A204.1 (cell line): ENCODE results near the gene HLA-DRA.

Experiments
- FAIRE-seq: peaks from 2 replicates; lab custom pipeline; 2012; peaks lifted over from hg19 to GRCh38; lab: Jason Lieb, UNC

The HLA-DRA gene

DNA sequence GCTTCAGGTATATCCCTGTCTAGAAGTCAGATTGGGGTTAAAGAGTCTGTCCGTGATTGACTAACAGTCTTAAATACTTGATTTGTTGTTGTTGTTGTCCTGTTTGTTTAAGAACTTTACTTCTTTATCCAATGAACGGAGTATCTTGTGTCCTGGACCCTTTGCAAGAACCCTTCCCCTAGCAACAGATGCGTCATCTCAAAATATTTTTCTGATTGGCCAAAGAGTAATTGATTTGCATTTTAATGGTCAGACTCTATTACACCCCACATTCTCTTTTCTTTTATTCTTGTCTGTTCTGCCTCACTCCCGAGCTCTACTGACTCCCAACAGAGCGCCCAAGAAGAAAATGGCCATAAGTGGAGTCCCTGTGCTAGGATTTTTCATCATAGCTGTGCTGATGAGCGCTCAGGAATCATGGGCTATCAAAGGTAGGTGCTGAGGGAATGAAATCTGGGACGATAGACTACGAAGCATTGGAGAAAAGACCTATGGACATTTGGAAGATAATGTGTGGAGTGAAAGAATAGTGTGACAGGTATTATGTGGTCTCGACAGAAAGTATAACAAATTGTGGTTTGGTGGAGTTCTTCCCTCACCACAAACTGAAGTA lies at the start of gene HLA-DRA:
Gene HLA-DRA (plus strand): TSS at position 286 of the 613 bp plus-strand sequence. CDS start 64 bp downstream, at position 350.
- FAIRE-seq = peak; percentile 49

GRCh38 chr6:32391505-32391904 lies 48.2 kb upstream of the HLA-DRA start:
- FAIRE-seq = no peak

- FAIRE-seq = no peak
Observed at GRCh38 chr6:32393665-32394420, 45.8 kb upstream of the HLA-DRA start.

DNA sequence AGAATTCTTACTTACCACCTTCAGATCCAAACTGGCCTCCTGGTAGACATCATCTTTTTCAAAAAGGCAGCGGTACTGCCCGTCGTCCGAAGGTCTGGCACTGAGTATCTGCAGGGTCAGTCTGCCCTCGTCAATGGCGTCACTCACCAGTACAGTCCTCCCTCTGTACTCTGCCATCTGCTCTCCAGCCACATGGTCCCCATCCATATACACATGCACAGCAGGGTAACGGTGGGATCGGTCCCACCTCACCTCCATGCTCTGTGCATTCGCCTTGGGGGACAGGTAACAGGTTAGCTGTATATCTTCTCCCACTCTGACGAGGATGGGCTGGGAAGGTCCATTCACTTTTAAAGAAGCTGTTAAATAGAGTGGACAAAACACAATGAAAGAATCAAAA lies 43.7 kb upstream of the HLA-DRA start:
- no peak for FAIRE-seq

DNA sequence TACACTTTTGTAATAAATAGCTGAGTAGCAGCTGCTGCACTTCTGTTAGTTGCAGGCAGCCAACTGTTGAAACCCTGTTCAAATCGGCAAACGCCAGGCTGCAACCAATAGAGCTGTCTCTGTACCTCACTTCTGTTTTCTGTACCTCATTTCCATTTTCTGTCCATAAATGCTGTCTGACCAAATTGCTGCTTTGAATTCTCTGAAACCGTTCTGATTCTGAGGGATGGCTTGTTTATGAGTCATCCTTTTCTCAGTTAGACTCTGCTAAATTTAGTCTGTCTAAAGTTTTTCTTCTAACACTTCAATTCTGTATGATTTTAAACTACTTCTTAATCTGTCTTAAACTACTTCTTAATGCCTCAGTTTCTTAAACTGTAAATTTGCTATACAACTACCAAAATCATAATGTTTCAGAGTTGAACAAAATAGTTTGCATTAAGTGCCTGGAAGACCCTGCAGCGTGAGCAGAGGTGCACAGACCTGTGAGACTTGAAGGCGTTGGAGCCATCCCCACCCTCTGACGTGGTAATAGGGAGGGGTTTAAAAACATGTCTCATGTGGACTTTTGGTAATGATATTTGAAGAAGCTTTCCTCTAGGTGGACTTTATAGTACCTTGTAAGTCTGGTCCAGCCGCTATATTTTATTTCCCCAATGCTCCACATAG lies 42.3 kb upstream of the HLA-DRA start:
- no peak for FAIRE-seq

DNA sequence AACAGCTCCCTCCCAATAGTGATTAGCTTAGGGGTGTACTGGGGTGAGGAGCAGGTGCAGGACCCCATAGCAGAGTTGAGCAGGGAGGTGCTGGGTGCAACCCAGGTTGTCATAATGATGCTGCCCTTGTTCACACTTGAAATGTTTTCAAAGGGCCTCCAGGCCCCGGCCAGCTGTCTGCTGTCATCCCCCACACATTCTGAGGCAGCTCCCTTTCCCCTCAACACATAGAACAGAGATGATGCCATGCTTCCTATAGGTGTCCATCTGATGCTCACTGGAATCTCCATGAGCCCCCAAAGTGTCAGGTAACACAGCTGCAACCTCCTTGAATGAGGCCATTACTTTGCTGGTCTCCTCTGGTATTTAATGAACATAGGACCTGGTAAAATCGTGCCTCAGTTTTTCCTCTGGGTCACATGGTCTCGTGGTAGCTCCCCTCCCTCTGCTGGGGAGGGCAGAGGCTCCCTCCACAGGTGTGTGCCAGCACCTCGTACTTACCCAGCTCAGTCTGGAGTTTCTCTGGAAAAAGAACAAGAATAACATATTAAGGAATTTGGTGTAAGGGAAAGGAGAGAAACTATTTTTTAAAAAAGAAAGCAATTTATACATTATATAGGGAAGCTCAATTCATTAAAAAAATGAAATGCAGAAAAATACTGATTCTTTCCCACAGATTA lies 38.3 kb upstream of the HLA-DRA start:
- no peak for FAIRE-seq

- FAIRE-seq = no peak
Observed at GRCh38 chr6:32402812-32403211, 36.9 kb upstream of the HLA-DRA start.

GRCh38 chr6:32405656-32406055 lies 34.0 kb upstream of the HLA-DRA start:
- no peak for FAIRE-seq

DNA sequence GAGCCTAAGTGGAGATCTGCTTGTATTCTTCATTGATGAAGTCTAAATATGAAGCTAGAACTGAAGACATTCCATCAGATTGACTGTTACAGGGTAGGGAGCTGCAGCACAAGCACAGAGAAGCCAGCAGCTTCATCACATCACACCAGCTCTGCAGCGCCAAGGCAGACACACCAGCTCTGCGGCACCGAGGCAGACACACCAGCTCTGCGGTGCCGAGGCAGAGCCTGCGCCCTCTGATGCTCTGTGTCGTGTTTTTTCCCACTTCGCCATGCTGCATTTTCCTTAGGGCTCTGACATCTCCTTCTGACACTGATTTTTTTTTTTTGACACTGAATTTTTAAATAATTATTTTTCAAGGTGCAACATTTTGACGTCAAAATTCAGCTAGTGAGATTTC lies 33.5 kb upstream of the HLA-DRA start:
- FAIRE-seq = no peak

- FAIRE-seq = no peak
Observed at GRCh38 chr6:32406857-32407256, 32.8 kb upstream of the HLA-DRA start, which contains the start of gene BTNL2. TSS of gene BTNL2 (minus strand) at chr6:32407181. CDS start at chr6:32407123, 58 bp downstream.

DNA sequence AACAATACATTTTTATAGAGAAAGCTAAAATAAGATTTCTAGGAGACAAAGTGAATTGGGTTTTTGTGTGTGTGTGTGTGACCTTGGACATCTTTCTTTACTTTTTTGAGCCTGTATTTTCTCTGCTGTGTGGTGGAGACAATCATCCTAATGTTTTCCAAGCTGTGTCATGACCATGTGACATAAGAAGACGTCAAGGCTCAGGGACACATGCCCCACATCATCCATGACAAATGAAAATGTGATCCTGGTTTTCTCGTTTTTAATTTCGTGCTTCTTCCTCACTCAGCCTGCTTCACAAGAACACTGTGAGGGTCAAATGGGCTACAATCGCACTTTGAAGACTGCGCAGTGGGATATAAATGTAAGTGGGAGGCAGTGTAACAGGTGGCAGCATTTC lies 28.8 kb upstream of the HLA-DRA start:
- FAIRE-seq = no peak

DNA sequence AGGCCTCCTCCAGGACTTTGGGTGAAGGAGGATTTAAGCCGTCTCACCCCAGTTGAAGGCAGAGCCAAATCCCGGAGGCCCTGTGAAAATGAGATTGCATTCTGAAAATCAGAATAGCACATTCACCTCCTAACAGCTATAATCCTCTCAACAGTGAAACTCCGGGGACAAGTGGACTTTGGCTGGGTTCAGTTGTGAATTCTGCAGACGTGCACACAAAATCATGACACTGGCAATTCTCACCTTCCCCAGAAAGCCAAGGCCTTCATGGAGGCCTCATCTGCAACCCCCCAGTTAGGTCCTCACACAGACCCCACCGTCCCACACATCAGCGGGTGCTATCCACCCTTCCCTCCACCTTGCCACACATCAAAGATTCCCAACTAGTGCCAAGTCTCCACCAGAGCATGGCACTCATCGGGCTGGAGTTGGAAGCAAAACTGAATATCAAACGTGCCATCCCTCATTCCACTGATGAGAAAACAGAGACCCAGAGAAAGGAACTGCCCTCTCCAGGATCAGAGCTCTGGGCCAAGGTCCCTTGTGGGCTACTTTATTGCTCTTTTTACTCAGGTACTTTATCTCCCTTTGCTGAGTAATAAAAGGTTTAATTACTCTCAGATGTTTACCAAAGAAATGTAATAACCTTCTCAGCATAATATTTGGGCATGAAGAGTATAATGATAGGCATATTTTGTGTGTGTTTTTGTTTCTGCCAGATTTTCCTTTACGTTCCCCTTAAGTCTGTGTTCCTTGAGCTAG lies 27.9 kb upstream of the HLA-DRA start:
- FAIRE-seq = no peak

DNA sequence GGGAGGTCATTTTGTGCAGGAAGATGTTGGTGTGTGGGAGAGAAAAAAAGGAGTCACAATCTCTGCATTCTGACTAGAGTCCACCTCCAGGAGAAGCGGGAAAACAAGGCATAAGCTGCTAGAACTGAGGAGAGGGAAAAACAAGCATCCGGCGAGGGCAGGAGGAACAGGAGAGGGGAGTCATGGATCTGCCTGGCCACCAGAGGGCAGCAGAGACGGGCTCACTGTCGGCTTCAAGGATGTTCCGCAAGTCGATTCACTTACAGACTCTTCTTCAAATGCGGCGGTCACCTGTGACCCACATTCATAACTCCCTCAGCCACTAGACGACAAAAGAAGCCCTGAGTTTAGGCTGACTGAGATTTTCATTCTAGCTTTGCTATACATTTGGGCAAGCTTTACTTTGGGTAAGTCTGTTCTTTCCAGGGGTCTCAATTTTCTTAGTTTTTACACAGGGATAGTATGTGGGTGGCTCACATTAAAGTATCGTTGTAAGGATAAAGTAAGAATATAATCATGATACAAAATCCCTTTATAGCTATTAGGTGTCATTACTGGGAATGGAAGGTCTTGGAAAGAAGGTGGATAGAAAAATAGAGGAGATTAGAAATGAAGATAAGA lies 26.1 kb upstream of the HLA-DRA start:
- FAIRE-seq = no peak

DNA sequence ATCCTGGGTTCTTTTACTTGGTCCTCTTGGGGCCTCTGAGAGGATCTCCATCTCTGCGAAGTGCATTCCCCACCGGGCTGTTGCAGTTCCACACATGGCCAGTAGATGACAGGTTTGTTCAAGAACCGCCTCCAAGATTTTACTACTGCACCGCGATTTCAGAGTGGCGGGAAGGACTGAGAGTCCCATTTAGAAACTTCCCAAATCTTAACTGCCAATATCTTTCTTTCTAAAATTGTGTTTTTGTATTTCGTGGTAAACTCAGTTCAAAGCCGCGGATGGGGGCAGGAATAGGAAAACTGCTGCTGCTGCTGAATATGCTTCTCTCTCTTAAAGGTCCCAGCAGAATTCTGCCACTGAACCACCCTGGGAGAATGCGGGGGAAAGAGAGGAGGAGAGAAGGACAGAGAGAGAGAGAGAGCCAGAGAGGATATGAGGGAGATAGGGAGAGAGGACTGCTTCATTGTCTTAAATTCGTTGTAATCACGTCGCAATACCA lies 24.1 kb upstream of the HLA-DRA start:
- FAIRE-seq = peak; percentile 73

DNA sequence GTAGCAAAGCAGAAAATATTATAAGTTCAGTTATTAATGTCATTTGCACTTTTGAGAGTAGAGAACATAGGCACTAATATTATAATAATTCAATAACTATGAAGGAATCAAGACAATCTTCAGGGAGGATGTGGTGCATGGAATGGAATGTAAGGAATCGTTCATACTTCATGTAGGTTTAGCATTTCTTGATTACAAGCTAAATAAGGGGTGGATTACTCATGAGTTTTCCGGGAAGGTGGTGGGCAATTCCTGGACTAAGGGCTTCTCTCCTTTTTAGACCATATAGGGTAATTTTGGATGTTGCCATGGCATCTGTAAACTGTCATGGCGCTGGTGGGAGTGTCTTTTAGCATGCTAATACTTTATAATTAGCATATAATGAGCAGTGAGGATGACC lies 23.7 kb upstream of the HLA-DRA start:
- no peak for FAIRE-seq

DNA sequence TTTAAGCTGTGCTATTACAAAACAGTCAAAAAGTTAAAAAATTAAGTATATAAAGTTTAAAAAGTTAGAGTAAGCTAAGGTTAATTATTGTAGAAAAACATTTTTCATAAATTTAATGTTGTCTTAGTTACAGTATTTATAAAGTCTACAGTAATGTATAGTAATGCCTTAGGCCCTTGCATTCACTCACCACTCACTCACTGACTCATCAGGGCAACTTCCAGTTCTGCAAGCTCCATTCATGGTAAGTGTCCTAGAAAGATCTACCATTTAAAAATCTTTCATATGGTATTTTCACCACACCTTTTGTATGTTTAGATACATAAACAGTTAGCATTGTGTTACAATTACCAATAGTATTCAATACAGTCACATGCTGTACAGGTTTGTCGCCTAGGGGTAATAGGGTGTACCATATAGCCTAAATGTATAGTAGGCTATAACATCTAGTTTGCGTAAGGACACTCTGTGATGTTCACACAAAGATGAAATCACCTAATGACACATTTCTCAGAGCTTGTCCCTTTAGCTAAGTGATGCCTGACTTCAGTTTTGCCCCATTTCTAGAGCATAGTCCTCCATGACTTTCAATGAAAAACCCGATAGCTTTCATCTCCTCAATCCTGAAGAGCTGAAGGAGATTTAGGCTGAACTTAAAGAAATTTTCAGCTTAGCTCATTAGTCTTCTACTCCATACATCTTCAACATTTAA lies 14.9 kb upstream of the HLA-DRA start:
- FAIRE-seq = no peak

GRCh38 chr6:32426338-32426737 lies 13.3 kb upstream of the HLA-DRA start:
- no peak for FAIRE-seq

DNA sequence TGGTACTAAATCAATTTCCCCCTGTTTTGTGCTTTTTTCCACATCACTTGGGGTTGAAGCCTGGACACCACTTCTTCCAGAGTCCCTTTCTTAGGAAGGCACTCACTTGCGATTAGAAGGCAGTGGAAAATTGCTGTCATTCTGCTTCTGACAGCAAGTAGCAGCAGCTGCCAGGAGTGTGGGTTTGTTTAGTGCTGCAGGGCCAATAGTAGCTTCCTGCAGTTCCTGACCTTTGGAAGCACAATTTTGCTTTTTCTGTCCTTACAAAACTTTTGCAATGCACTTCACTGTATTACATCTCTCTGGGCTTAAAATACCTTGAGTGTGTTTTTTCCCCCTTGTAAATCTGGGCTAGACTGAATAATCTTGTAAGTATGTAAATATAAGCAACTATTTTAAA lies 12.5 kb upstream of the HLA-DRA start:
- FAIRE-seq = no peak

DNA sequence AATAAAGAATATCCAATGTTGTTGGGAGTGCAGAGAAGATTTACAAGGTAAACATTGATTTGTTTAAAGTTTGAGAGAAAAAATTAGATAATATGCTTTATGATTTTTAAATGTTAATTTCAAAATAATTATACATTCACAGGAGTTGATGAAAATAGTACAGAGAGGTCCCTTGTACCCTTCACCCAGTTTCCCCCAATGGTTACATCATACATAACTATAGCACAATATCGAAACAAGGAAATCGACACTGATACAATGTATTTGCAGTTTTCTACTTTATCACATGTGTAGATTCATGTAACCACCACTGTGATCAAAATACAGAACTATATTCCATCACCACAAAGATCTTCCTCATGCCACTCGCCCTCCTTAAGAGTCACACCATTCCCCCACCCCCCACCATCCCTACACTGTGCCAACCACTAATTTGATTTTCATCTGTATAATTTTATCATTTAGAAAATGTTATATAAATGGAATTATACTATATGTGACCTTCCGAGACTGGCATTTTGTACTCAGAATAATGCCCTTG lies 11.7 kb upstream of the HLA-DRA start:
- FAIRE-seq = no peak

DNA sequence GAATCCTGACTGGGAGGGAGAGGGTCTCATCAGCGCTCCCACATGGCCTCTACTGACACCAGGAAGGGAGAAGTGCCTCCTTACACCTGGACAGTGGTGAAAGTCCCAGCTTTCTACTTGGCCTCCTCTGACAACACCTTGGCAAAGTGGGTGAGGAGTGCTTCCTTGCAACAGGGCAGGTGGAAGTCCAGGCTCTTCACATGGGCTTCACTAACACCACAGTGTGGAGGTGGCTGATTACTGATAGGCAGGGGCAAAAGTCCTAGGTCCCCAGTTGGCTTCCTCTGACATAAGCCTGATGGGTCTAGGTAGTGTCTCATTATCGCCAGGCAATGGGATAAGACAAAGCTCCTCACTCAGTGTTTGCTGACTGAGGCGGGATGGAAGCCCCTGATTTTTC lies 9.5 kb upstream of the HLA-DRA start:
- FAIRE-seq = no peak
